Activated T-cell treated with anti-CD3 and anti-CD28 coated beads, Interleukin-2, amount 50 U/mL, for 24 hours (primary cell): ENCODE results near the gene PLB1.

Experiments
- DNase-seq: peaks from one replicate; pipeline ENCODE4 v3.0.0-alpha.2; 2020
- H3K27ac Mint-ChIP-seq: 2 replicates; pipeline ENCODE4 v1.8.0; 2020; ENCODE audit warnings: mild to moderate bottlenecking, mixed read lengths
- H3K27me3 Mint-ChIP-seq: 2 replicates; pipeline ENCODE4 v1.8.0; 2020; ENCODE audit warnings: mixed read lengths
- H3K36me3 Mint-ChIP-seq: 2 replicates; pipeline ENCODE4 v1.8.0; 2020; ENCODE audit warnings: low read depth, mixed read lengths
- H3K4me1 Mint-ChIP-seq: 2 replicates; pipeline ENCODE4 v1.8.0; 2020; ENCODE audit warnings: low read depth, mixed read lengths
- H3K4me3 Mint-ChIP-seq: 2 replicates; pipeline ENCODE4 v1.8.0; 2020; ENCODE audit warnings: mild to moderate bottlenecking, moderate library complexity, mixed read lengths
- H3K9me3 Mint-ChIP-seq: 2 replicates; pipeline ENCODE4 v1.8.0; 2020; ENCODE audit warnings: mixed read lengths

PLB1 gene

GRCh38 chr2:28495551-28496250 lies at the start of gene PLB1:
Gene PLB1 (plus strand): TSS chr2:28496060. CDS start chr2:28496115, 55 bp downstream.
- H3K27ac Mint-ChIP-seq: no peak within 1 kb of the TSS
- no peak within 1 kb of the TSS for H3K4me3 Mint-ChIP-seq
- no peaks in the 10 kb centered on the region for H3K9me3 Mint-ChIP-seq
- no peaks in the 10 kb centered on the region for H3K36me3 Mint-ChIP-seq
- H3K27me3 Mint-ChIP-seq: no peaks in the 10 kb centered on the region
- no peaks in the 10 kb centered on the region for H3K4me1 Mint-ChIP-seq
- no peak for DNase-seq

- Mint-ChIP-seq H3K27me3 (no peaks in the 10 kb centered on the region), H3K27ac (peak overlapping the region; percentile 96), H3K9me3 (peaks cover 6% of the 10 kb centered on the region), H3K4me1 (peaks cover 91% of the 10 kb centered on the region), H3K36me3 (no peaks in the 10 kb centered on the region), H3K4me3 (peak overlapping the region; percentile 35)
- DNase-seq: no peak
Observed at GRCh38 chr2:28446531-28446930, 49.3 kb upstream of the PLB1 start.

GRCh38 chr2:28447086-28447485 lies 48.8 kb upstream of the PLB1 start:
- peak; percentile 30 for DNase-seq
- Mint-ChIP-seq H3K27me3 (no peaks in the 10 kb centered on the region), H3K4me3 (peak overlapping the region; percentile 12), H3K4me1 (peaks cover 90% of the 10 kb centered on the region), H3K36me3 (no peaks in the 10 kb centered on the region), H3K27ac (peak overlapping the region; percentile 96), H3K9me3 (peaks cover 3% of the 10 kb centered on the region)

GRCh38 chr2:28447943-28448792 lies 47.7 kb upstream of the PLB1 start:
- Mint-ChIP-seq H3K9me3 (no peaks in the 10 kb centered on the region), H3K4me1 (peaks cover 89% of the 10 kb centered on the region), H3K27me3 (no peaks in the 10 kb centered on the region), H3K4me3 (peak overlapping the region; percentile 37), H3K36me3 (no peaks in the 10 kb centered on the region), H3K27ac (peak overlapping the region; percentile 96)
- DNase-seq: peak; percentile 39

GRCh38 chr2:28448793-28449100 lies 47.1 kb upstream of the PLB1 start:
- Mint-ChIP-seq H3K27me3 (no peaks in the 10 kb centered on the region), H3K4me3 (peak overlapping the region; percentile 37), H3K36me3 (no peaks in the 10 kb centered on the region), H3K9me3 (no peaks in the 10 kb centered on the region), H3K4me1 (peaks cover 86% of the 10 kb centered on the region), H3K27ac (peak overlapping the region; percentile 96)
- DNase-seq: peak; percentile 33

GRCh38 chr2:28449126-28449487 lies 46.8 kb upstream of the PLB1 start:
- Mint-ChIP-seq H3K27ac (peak overlapping the region; percentile 96), H3K27me3 (no peaks in the 10 kb centered on the region), H3K36me3 (no peaks in the 10 kb centered on the region), H3K4me3 (peak overlapping the region; percentile 63), H3K9me3 (no peaks in the 10 kb centered on the region), H3K4me1 (peaks cover 84% of the 10 kb centered on the region)
- DNase-seq: peak; percentile 34

- H3K4me3 Mint-ChIP-seq: peak overlapping the region; percentile 63
Observed at GRCh38 chr2:28449488-28450395, 46.1 kb upstream of the PLB1 start.

GRCh38 chr2:28450901-28451565 lies 44.8 kb upstream of the PLB1 start:
- Mint-ChIP-seq H3K4me3 (no peak overlapping the region), H3K9me3 (no peaks in the 10 kb centered on the region), H3K27me3 (no peaks in the 10 kb centered on the region), H3K27ac (peak overlapping the region; percentile 96), H3K36me3 (no peaks in the 10 kb centered on the region), H3K4me1 (peaks cover 65% of the 10 kb centered on the region)
- DNase-seq: no peak

More at GRCh38 chr2:28449488-28450395, 46.1 kb upstream of the PLB1 start:
- DNase-seq: peak; percentile 88
- H3K9me3 Mint-ChIP-seq: no peaks in the 10 kb centered on the region
- H3K27me3 Mint-ChIP-seq: no peaks in the 10 kb centered on the region
- no peaks in the 10 kb centered on the region for H3K36me3 Mint-ChIP-seq
- H3K27ac Mint-ChIP-seq: peak overlapping the region; percentile 96
- H3K4me1 Mint-ChIP-seq: peaks cover 78% of the 10 kb centered on the region

- peaks cover 56% of the 10 kb centered on the region for H3K4me1 Mint-ChIP-seq
- H3K27ac Mint-ChIP-seq: peak overlapping the region; percentile 96
Observed at GRCh38 chr2:28451793-28452533, 43.9 kb upstream of the PLB1 start.

GRCh38 chr2:28452534-28453081 lies 43.3 kb upstream of the PLB1 start:
- Mint-ChIP-seq H3K4me3 (no peak overlapping the region), H3K27ac (peak overlapping the region; percentile 20), H3K4me1 (peaks cover 50% of the 10 kb centered on the region), H3K9me3 (no peaks in the 10 kb centered on the region), H3K36me3 (no peaks in the 10 kb centered on the region), H3K27me3 (no peaks in the 10 kb centered on the region)
- peak; percentile 89 for DNase-seq

More at GRCh38 chr2:28451793-28452533, 43.9 kb upstream of the PLB1 start:
- no peak for DNase-seq
- no peaks in the 10 kb centered on the region for H3K27me3 Mint-ChIP-seq
- no peak overlapping the region for H3K4me3 Mint-ChIP-seq
- no peaks in the 10 kb centered on the region for H3K9me3 Mint-ChIP-seq
- H3K36me3 Mint-ChIP-seq: no peaks in the 10 kb centered on the region

GRCh38 chr2:28453396-28453795 lies 42.5 kb upstream of the PLB1 start:
- Mint-ChIP-seq H3K27me3 (no peaks in the 10 kb centered on the region), H3K9me3 (no peaks in the 10 kb centered on the region), H3K4me1 (peaks cover 42% of the 10 kb centered on the region), H3K4me3 (no peak overlapping the region), H3K27ac (no peak overlapping the region), H3K36me3 (no peaks in the 10 kb centered on the region)
- peak; percentile 28 for DNase-seq

- peaks cover 33% of the 10 kb centered on the region for H3K4me1 Mint-ChIP-seq
- H3K27ac Mint-ChIP-seq: no peak overlapping the region
- H3K9me3 Mint-ChIP-seq: no peaks in the 10 kb centered on the region
- H3K4me3 Mint-ChIP-seq: no peak overlapping the region
- no peaks in the 10 kb centered on the region for H3K27me3 Mint-ChIP-seq
- H3K36me3 Mint-ChIP-seq: no peaks in the 10 kb centered on the region
- peak; percentile 31 for DNase-seq
Observed at GRCh38 chr2:28454016-28454930, 41.6 kb upstream of the PLB1 start.
